Amniotic stem cell (primary cell): ENCODE results near the gene MSLN.
"Not testable (repeated sequence)": the region's sequence is repeated elsewhere in the genome, so short reads cannot be mapped to it uniquely, and the experiment has no call there.

Experiments
- DNase-seq: peaks from one replicate; lab custom pipeline; 2025; lab: John Stamatoyannopoulos, UW

The MSLN gene

DNA sequence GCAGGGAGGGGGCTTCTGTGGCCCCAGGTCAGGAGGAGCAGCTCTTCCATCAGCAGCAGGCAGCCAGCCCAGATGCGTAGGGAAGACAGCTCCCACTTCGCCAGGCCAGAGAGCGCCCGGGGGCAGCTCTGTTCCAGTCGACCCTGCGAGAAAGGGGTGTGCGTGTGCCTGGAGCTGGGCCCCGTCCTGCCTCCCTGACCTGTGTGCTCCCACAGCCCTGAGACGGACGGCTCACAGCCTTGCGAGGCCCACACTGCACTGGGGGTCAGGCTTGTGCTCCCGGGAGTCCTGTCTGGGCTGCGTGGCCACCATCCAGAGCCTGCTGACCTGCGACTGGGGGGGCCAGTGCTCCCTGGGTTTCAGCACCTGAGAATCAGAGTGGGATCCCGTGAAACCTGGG, 469 bp upstream of the MSLN start:
- DNase-seq: no peak

- no peak for DNase-seq
These were observed 1.3 kb downstream of the MSLN start for GRCh38 chr16:761625-762513.

DNA sequence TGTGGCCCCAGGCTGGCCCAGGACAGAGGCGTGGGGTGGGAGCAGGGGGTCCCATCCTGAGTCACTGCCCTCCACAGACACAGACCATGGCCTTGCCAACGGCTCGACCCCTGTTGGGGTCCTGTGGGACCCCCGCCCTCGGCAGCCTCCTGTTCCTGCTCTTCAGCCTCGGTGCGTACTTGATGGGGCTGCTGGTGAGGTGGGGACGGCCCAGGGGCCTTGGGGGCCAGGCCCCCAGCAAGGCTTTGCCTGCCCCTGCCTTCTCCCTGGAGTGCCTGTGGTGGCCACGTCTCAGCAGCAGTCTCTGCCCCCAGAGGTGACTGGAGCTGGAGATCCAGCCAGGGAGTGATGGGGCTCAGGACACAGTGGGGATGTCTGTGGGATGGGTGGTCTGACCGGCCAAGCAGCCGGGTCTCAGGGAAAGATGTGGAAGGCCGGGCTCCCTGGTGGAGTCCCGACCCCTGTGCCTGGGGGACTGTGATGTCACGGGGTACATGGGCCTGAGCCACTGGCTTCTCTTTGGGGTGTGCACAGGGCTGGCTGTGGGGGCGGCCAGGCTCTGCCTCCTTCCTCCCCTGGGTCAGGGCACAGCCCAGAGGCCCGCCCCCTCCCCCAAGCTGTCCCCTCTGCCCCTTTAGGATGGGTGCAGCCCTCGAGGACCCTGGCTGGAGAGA, 2.2 kb downstream of the MSLN start:
- DNase-seq: no peak

DNA sequence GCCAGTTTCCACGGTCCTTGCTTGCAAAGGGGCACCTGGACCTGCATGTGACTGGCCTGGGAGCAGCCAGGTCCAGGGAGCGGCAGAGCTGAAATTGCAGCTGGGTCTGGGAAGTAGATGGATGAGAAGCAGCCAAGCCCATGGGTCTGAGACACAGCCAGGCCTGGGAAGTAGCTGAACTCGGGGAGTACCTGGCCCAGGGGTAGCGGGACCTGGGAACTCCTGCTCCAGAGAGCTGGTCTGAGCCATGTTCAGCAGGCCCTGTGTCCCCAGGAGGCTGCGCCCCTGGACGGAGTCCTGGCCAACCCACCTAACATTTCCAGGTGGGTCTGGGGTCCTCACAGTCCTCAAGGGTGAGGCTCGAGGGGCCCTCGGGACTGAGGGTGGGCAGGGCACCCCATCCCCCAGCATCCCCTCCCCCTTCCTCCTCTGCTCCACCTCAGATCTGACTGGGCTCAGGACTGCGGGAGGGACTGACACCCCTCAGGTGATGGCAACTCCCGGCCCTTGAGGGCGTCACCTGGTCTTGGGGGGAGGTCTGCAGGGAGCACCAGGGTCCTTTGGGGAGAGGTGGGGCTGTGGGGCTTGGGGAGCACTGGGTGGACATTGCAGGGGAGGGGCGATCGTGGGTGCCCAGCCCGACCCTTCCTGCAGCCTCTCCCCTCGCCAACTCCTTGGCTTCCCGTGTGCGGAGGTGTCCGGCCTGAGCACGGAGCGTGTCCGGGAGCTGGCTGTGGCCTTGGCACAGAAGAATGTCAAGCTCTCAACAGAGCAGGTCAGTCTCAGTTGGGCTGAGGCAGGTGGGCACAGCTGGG, 3.0 kb downstream of the MSLN start:
- DNase-seq: no peak

DNA sequence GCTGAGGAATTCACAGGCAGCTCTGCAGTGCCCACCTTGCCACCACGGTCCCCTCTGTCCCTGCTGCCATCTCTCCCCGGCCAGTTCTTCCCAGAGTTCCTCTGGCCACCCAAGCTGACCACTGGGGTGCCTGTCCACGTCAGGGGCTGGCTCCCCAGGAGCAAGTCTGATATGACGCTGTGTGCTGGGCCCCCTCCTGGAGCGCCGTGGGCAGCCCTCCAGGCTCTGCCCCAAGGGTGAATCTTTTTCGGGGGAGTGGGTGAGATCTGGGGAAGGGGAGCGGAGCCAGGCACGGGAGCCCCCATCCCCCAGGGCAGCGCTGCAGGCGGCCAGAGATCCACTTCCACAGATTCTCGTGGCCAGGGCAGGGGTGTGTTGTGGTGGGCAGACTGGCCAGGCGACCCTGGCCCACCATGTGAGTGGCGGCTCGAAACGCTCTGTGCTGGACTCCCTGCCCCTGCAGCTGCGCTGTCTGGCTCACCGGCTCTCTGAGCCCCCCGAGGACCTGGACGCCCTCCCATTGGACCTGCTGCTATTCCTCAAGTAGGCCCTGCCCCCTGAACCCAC, 3.7 kb downstream of the MSLN start:
- no peak for DNase-seq

- DNase-seq: no peak
These were observed 4.4 kb downstream of the MSLN start for GRCh38 chr16:764848-765487.

DNA sequence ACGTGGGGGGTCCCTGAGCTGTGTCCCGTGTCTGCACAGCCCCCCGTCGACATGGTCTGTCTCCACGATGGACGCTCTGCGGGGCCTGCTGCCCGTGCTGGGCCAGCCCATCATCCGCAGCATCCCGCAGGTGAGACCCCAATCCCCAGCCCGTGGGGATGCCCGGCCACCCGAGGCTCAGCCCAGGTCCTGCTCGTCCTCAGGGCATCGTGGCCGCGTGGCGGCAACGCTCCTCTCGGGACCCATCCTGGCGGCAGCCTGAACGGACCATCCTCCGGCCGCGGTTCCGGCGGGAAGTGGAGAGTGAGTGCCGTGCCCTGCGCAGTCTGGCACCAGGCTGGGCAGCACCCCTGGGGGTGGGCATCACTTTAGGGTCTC, 4.9 kb downstream of the MSLN start:
- no peak for DNase-seq

DNA sequence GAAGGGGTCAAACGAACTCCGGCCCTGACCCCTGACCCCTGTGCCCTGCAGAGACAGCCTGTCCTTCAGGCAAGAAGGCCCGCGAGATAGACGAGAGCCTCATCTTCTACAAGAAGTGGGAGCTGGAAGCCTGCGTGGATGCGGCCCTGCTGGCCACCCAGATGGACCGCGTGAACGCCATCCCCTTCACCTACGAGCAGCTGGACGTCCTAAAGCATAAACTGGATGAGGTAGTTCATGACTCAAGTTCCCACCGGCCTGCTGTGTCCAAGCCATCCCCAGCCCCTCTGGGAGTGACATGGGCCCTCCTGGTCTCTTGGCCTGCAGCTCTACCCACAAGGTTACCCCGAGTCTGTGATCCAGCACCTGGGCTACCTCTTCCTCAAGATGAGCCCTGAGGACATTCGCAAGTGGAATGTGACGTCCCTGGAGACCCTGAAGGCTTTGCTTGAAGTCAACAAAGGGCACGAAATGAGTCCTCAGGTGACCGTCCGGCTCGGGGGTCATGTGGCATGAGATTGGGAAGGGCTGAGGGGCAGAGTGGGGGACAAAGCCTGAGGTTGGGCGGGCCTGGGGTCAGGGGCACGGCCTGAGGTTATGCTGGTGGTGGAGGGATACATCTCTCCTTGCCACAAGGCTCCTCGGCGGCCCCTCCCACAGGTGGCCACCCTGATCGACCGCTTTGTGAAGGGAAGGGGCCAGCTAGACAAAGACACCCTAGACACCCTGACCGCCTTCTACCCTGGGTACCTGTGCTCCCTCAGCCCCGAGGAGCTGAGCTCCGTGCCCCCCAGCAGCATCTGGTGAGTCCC, 5.7 kb downstream of the MSLN start:
- no peak for DNase-seq

- no peak for DNase-seq
These were observed 6.5 kb downstream of the MSLN start for GRCh38 chr16:766820-767640.

DNA sequence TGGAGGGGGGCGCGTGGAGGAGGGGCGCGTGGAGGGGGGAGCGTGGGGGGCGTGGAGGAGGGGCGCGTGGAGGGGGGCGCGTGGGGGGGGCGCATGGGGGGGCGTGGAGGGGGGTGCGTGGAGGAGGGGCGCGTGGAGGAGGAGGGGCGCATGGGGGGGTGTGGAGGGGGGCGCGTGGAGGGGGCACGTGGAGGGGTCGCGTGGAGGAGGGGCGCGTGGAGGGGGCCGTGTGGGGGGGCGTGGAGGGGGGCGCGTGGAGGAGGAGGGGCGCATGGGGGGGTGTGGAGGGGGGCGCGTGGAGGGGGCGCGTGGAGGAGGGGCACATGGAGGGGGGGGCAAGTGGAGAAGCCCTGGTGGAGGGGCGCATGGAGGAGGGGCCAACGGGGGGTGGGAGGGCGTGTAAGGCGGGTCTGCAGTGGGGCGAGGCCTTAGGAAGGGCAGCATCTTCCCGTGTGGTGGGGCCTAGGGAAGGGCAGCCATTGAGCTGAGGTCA, 7.3 kb downstream of the MSLN start:
- no peak for DNase-seq

DNA sequence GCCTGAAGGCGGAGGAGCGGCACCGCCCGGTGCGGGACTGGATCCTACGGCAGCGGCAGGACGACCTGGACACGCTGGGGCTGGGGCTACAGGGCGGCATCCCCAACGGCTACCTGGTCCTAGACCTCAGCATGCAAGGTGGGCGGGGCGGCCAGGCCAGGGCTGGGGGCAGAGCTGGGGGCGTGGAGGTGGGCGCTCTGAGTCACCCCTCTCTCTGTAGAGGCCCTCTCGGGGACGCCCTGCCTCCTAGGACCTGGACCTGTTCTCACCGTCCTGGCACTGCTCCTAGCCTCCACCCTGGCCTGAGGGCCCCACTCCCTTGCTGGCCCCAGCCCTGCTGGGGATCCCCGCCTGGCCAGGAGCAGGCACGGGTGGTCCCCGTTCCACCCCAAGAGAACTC, 7.9 kb downstream of the MSLN start:
- no peak for DNase-seq

DNA sequence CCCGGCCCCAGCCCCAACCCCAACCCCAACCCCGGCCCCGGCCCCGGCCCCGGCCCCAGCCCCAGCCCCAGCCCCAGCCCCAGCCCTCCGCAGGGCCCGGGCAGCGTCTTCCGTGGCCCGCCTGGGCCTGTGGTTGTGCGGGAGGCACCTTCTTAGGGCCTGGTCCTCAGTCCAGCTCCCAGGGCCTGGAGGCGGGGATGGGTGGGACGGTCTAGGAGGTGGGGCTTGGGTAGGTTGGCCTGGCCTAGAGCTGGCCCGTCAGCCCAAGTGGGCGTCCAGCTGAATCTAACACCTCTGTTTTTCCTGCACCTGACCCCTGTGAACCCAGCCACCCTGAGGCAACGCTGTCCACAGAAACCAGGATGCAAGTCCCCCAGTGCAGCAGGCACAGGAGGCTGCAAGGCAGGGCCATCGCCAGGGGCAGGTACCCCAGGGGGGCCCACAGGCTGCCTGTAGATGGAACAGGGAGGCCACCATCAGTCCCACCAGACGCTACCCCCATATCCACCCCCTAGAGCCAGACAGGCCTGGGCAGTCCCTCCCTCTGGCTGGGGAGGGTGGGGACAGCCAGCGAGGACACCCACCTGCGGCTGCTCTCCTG, 8.8 kb downstream of the MSLN start:
- no peak for DNase-seq

DNA sequence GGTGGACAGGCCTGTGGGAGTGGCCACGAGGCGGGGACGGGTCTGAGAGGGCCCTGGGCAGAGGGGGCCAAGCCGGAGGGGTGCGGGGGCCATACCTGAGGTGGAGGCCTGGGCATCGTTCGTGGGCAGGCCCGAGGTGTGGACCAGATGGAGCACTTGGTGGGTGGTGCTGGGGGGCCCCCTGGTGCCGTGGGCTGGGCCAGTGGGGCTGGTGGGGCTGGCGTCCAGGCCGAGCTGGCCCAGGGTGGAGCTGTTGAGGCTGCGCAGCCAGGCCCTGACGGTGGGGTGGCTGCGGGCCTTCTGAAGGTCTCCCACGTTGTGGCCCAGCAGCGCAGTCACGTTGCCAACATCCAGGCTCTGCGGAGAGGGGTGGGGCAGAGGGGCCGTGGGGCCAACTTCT, 9.4 kb downstream of the MSLN start:
- DNase-seq: no peak

DNA sequence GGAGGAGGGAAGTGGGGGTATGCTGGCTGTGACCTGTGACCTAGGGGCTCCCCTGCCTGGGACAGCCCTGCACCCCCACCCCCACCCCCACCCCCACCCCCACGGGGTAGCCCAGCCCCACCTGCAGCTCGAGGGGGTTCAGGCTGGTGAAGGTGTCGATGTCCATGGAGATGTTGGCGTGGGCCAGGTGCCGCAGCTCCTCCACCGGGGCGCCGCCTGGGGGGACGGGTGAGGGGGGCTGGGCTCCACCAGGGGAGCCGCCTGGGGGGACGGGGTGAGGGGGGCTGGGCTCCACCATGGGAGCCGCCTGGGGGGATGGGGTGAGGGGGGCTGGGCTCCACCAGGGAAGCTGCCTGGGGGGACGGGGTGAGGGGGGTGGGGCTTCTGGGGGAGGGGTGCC, 9.9 kb downstream of the MSLN start:
- DNase-seq: no peak

DNA sequence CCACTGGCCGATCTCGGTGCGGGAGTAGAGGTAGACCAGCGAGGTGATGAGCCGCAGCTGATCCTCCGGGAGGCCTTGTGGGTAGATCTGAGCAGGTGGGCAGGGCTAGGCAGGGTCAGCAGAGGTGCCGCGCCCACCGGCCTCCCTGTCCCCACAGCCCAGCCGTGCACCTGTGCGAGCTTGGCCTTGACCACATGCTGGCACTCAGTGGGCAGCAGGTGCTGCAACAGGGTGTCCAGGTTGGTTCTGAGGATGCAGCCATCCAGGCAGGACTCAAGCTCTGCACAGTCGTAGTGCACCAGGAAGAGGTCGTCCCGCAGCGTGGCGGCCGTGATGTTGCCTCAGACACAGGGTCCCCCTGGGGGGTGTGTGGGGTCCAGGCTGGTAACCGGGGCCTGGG, 12.4 kb downstream of the MSLN start:
- no peak for DNase-seq

DNA sequence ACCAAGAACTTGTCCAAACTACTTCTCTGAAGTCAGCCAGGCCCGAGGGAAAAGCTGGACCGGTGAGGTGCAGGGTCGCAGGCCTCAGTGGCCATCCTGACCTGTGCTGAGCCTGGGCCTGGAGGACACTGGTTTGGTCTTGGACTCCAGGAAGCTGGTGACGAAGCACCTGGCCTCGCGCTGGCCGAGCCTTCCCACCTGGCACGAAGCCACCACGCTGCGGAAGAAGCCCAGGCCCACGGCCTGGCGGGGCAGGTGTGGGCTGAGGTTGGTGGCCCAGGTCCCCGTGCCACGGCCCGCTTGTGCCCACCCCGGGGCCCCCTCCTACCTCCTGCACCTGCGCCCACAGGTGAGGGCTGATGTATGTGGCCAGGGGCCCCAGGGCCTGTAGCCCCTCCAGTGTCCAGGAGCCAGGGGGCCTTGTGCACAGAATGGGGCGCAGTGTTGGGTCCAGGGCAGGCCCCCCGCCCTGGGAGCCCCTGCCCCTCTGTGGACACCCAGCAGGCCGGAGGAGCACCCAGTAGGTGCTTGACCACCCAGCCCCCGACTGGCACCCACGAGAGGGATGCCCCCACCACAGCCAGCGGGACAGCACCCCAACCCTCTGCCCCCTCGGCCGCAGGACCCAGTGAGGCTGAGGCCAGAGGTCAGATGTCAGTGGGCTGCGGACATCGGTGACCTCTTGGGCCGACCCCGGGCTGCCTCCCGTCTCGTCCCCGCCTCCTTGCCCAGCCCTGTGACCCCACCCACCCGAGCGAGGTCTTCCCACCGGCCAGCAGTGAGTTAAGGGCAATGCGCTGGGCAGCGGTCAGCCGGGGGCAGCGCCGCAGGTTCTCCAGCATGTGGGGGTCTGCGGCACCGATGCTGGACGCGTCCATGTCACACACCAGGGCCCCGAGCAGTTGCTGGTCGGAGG, 13.8 kb downstream of the MSLN start:
- DNase-seq: no peak

- DNase-seq: no peak
These were observed 14.8 kb downstream of the MSLN start for GRCh38 chr16:775236-775796.

DNA sequence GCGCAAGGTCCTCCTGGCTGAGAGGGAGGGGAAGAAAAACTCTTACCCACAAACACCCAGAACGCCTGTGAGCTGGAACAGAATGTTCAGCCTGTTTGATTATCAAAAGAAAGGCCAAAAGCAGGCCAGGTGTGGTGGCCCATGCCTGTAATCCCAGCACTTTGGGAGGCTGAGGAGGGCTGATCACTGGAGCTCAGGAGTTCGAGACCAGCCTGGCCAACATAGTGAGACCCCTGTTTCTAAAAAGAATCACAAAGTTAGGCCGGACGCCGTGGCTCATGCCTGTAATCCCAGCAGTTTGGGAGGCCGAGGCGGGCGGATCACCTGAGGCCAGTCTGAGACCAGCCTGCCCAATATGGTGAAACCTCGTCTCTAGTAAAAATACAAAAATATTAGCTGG, 15.8 kb downstream of the MSLN start:
- not testable (repeated sequence) for DNase-seq
